HG03460 (cell line): ENCODE results near the gene FGF3.

ENCODE experiments used
- ATAC-seq: cut with Tn5 transposase; IDR thresholded peaks from one replicate; pipeline ENCODE4 v1.9.1; 2021; ENCODE audit not compliant: unreplicated experiment

FGF3 gene

GRCh38 chr11:69818603-69819441 is at the start of gene FGF3:
TSS of gene FGF3 (minus strand) at chr11:69819416. CDS start at chr11:69818933, 483 bp downstream.
- ATAC-seq, result no peak

GRCh38 chr11:69868871-69869270 is 49.7 kb upstream of the FGF3 start:
- no peak for ATAC-seq

DNA sequence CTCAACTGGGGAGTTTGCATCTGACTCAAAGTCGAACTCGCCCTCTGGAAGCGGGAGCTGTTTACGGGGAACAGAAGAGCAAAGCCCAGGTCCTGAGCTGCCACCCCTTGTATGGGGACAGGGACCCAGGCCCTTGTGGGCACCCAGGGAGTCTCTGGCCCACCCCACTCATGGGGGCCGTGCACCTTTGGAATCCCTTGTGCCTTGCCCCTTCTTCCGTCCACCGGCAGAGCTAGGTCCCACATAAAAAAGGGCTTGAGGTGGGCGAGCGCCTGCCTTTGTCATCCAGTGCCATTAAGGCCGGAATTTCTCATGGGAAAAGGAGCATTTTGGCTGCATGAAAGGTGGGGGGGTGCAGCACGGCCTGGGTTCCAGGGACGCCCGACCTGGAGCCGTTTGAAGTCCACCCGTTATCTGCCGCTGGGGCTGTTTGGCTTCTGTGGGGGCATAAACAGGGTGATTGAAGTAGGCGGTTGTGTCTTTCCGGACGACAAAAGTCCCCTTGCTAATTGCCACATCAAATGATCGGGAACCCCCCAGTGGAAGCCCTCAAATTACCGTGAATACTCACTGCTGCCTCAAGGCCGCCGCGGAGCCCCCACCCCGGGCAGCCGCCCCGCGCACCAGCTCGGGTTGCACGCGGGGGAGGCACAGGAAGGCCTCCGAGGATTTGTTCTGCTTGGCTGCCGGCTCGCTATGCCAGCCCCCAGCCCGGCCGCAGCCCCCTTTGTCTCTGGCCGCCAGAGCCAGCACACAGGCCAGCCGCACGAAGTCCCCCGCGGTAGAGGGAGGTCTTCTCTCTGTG is 49.0 kb upstream of the FGF3 start:
- no peak for ATAC-seq

DNA sequence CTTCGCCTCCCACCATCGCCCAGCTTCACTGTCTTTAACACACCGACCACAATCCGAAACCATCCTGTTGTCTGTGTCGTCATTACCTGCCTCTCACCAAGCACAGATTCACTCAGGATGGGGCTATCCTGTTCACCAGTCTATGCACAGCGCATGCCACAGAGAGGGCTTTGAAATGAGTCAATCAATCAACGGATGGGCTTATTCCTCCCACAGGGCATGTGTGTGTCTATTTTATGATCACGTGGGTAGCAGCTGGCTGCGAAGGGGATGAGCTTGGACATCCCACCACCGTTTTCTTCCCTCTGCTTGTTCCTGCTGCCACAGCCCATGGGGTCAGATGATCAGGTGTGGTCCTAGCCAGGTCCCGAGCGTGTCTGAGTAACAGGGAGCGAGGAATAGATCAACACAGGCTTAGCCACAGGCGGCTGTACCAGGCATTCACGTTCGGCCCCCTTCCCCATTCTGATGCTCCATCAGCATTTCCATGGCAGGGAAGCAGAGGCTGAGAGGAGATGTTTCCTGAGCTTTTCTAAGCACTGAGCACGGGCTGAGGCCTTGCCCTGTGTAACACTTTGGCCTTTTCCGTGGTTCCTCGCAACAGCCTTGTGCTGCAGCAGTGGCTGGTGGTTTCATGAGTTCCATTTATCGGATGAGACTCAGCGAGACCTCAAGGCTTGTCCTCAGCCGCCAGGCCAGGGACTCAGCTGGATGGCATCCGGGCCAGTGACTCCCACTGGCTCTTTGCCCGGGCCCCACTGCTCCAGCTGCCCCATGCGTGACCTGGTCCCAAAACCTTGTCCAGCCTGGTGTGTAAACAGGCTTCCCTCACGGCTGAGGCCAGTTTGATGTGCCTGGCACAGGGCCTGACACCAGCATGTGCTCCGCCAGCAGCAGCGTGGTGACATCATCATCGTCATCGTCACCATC is 48.1 kb upstream of the FGF3 start:
- ATAC-seq, result no peak

DNA sequence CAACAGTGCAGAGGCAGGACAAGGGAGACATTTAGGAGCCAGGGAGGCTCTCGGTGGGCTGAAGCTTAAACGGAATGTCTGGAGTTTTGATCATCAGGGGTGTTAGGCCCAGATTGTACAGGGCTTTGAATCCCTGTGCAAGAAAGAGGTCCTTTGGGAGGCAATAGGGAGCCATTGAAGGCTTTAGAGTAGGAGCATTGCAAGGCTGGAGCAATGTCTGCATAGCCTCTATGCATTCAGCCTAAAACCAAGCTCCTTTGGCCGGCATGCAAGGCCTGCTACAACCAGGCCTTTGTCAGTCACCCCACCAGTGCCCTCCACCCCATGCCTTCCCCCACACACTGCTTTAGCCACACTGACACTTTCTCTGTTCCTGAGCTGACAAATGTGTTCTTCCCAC is 47.4 kb upstream of the FGF3 start:
- no peak for ATAC-seq

DNA sequence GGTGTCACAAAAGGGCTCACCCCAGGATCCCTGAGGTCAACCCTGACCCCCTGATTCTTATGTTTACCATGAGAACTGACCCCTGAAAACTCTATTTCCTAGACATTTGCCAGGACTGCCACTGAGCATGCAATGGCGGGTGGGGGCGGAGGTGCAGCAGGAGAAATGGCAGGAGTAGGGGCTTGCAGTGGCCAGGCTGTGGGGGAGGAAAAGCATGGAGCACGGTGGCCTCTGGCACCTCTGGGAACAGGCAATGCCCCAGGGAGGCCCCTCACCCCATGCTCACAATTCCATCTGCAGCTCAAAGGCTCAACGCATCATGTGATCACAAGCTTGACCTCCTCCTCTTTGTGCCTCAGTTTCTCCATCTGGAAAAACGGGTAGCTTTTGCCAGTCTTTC is 46.5 kb upstream of the FGF3 start:
- no peak for ATAC-seq

GRCh38 chr11:69864686-69865661 is 45.8 kb upstream of the FGF3 start:
- ATAC-seq, result no peak

GRCh38 chr11:69863544-69864200 is 44.5 kb upstream of the FGF3 start:
- no peak for ATAC-seq

DNA sequence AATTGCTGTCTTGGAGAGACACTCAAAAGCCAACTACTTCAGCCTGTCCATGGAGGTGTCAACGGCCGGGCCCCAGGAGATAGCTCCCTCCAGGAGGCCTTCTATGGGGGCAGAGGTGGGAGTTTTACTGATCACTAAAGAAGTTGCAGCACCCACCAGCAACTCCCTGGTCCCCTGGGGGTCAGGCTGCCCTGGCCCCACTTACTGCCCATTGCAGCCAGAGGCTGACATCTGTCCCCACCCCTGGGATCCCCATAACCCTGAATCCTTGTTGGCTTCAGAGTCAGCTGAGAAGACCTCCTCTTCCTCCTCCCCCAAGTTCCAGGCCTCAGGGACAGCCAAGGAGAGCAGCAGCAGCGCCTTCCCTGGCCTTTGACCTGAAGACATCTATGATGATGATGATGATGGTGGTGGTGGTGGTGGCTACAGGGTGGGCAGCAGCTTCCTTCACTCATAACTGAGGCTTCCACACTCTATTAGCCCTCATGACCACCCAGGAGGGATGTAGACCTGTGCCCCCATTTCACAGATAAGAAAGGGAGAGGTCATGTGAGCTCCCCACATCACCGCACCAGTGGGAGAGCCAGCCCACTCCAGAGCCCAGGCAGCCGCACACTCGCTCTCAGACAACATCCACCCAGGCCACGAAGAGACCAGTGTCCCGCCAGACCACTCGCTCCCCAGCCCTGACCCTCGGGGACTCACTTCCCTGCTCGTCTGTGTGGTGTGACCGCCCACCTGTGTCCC is 43.8 kb upstream of the FGF3 start:
- no peak for ATAC-seq

- no peak for ATAC-seq
Observed at GRCh38 chr11:69862331-69862771, 43.1 kb upstream of the FGF3 start.

DNA sequence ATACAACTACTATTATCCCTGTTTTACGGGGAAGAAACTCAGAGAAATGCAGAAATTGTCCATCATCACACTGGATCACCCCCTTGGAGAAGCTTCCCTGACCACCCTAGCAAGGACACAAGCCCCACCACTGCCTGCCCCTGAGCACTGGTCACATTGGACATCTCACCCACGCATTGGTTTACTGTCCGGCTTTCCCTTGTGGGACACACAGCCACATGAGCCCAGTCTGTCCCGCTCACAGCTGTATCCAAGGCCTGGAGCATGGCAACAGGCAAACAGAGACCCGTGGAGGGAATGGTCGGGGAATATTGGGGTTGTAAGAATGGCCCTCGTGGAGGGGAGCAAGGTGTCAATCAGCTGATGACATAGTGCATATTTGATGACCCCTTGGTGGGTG is 42.7 kb upstream of the FGF3 start:
- ATAC-seq, result no peak

GRCh38 chr11:69860796-69861445 is 41.7 kb upstream of the FGF3 start:
- no peak for ATAC-seq

- ATAC-seq, result no peak
Observed at GRCh38 chr11:69860244-69860643, 41.0 kb upstream of the FGF3 start.

DNA sequence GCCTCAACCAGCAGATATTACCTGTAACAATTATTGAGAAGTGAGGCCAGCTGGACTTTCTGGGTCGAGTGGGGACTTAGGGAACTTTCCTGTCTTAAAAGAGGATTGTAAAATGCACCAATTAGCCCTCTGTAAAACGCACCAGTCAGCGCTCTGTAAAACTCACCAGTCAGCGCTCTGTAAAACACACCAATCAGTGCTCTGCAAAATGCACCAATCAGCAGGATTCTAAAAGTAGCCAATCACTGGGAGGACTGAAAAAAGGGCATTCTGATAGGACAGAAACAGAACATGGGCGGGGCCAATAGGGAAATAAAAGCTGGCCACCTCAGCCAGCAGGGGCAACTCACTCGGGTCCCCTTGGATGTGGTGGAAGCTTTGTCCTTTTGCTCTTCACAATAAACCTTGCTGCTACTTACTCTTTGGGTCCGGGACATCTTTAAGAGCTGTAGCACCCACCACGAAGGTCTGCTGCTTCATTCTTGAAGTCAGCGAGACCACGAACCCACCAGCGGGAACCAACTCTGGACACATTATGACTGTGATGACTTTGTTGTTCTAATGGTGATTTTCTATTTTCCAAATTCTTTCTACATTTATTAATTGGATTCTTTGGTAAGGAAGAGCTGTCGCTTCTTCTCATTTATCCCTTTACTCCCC is 40.2 kb upstream of the FGF3 start:
- ATAC-seq, result no peak

GRCh38 chr11:69855421-69855820 is 36.2 kb upstream of the FGF3 start:
- ATAC-seq, result no peak

DNA sequence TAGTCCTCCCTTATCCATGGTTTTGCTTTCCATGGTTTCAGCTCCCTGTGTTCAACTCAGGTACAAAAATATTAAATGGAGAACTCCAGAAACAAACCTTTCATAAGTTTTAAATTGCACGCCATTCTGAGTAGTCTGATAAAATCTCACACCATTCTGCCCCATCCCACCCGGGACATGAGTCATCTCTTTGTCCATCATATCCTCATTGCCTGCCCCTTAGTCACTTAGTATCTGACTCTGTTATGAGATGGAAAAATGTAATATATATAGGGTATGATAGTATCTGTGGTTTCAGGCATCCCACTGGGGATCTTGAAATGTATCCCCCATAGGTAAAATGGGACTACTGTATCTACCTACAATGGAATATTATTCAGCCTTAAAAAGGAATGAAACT is 35.5 kb upstream of the FGF3 start:
- ATAC-seq, result no peak

DNA sequence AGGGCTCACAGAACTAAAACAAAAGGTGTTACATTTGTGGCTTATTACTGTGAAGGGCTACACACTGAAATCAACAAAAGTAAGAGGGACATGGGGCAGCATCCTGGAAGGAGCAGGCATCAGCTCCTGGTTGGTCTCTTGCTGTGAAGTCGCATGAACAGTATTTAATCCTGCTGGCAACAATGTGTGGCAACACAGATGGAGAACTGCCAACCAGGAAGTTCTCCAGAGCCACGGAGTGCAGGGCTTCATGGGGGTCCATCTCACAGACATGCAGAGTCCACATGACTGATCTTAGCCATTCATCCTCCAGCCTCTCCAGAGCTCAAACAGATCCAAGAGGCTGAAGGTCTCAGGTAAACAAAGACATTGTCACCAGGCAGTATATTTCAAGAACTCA is 32.8 kb upstream of the FGF3 start:
- ATAC-seq, result no peak

DNA sequence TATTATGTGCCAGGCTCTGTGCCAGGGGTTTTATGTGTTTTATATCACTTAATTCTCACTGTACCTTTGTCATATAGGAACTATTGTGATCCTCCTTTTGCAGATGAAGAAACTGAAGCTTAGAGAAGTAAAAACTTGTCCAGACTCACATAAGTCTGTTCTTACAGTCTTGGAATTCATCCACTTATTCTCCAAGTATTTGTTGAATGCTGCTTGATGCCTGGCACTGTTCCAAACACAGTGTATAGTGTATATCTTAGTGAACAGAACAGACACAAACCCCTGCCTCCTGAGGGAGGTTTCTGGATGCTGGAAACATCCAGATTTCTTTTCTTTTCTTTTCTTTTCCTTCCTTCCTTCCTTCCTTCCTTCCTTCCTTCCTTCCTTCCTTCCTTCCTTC is 29.0 kb upstream of the FGF3 start:
- ATAC-seq, result no peak
